GOT3 (cell line): ENCODE results near the gene BAZ2A.

Experiments used
- DNase-seq: peaks from one replicate; lab custom pipeline; 2025; ENCODE audit warnings: mixed read lengths; lab: John Stamatoyannopoulos, UW

Gene BAZ2A

GRCh38 chr12:56634837-56635791 is 5.0 kb upstream of the BAZ2A start:
- DNase-seq: no peak

GRCh38 chr12:56634242-56634836 is 4.2 kb upstream of the BAZ2A start:
- no peak for DNase-seq

- no peak for DNase-seq
Observed at GRCh38 chr12:56633468-56634241, 3.5 kb upstream of the BAZ2A start.

GRCh38 chr12:56632701-56633467 is 2.8 kb upstream of the BAZ2A start:
- DNase-seq: no peak

GRCh38 chr12:56631790-56632700 is 1.9 kb upstream of the BAZ2A start:
- DNase-seq: no peak

- DNase-seq: no peak
Observed at GRCh38 chr12:56629459-56630179, 507 bp downstream of the BAZ2A start.

GRCh38 chr12:56628671-56629458 is 1.3 kb downstream of the BAZ2A start:
- DNase-seq: no peak

- DNase-seq: no peak
Observed at GRCh38 chr12:56626701-56627100, 3.4 kb downstream of the BAZ2A start.

GRCh38 chr12:56622535-56622934 is 7.6 kb downstream of the BAZ2A start:
- no peak for DNase-seq

GRCh38 chr12:56616925-56617324 is 13.2 kb downstream of the BAZ2A start:
- no peak for DNase-seq

GRCh38 chr12:56616244-56616643 is 13.9 kb downstream of the BAZ2A start:
- DNase-seq: no peak

- no peak for DNase-seq
Observed at GRCh38 chr12:56614627-56615026, 15.5 kb downstream of the BAZ2A start.

GRCh38 chr12:56604355-56604754 is 25.8 kb downstream of the BAZ2A start:
- DNase-seq: no peak

GRCh38 chr12:56602239-56602638 is 27.9 kb downstream of the BAZ2A start:
- no peak for DNase-seq

- DNase-seq: no peak
Observed at GRCh38 chr12:56601503-56601902, 28.6 kb downstream of the BAZ2A start.

GRCh38 chr12:56600753-56601152 is 29.4 kb downstream of the BAZ2A start:
- no peak for DNase-seq

- no peak for DNase-seq
Observed at GRCh38 chr12:56599797-56600196, 30.3 kb downstream of the BAZ2A start.

- DNase-seq: no peak
Observed at GRCh38 chr12:56599041-56599440, 31.1 kb downstream of the BAZ2A start.

- no peak for DNase-seq
Observed at GRCh38 chr12:56596815-56597214, 33.3 kb downstream of the BAZ2A start.
